GOT3 (cell line): ENCODE measurements around the gene SH3RF2.
A peak's percentile ranks its signal among the peaks of the same experiment; 100 is the strongest.
"Not testable (repeated sequence)": the region's sequence is repeated elsewhere in the genome, so short reads cannot be mapped to it uniquely, and the experiment has no call there.

ENCODE experiments used
- DNase-seq: peaks from one replicate; lab custom pipeline; 2025; ENCODE audit warnings: mixed read lengths; lab: John Stamatoyannopoulos, UW

Gene SH3RF2

GRCh38 chr5:145936401-145937131 is at the start of gene SH3RF2:
Gene SH3RF2 (plus strand): TSS chr5:145936578. CDS start chr5:145937929, 1,351 bp downstream.
- peak; percentile 13 for DNase-seq

- DNase-seq, result no peak
Measured at GRCh38 chr5:145887217-145887616, 49.2 kb upstream of the SH3RF2 start.

- DNase-seq, result no peak
Measured at GRCh38 chr5:145887976-145888574, 48.3 kb upstream of the SH3RF2 start.

GRCh38 chr5:145889611-145890010 is 46.8 kb upstream of the SH3RF2 start:
- no peak for DNase-seq

GRCh38 chr5:145891378-145891777 is 45.0 kb upstream of the SH3RF2 start:
- DNase-seq, result not testable (repeated sequence)

- no peak for DNase-seq
Measured at GRCh38 chr5:145898171-145898570, 38.2 kb upstream of the SH3RF2 start.

GRCh38 chr5:145902421-145902820 is 34.0 kb upstream of the SH3RF2 start:
- DNase-seq, result no peak

- DNase-seq, result no peak
Measured at GRCh38 chr5:145903113-145903512, 33.3 kb upstream of the SH3RF2 start.

- DNase-seq, result no peak
Measured at GRCh38 chr5:145903867-145904266, 32.5 kb upstream of the SH3RF2 start.

- DNase-seq, result no peak
Measured at GRCh38 chr5:145904743-145905142, 31.6 kb upstream of the SH3RF2 start.

- DNase-seq, result no peak
Measured at GRCh38 chr5:145906401-145906800, 30.0 kb upstream of the SH3RF2 start.

GRCh38 chr5:145908206-145908960 is 28.0 kb upstream of the SH3RF2 start:
- DNase-seq, result no peak

GRCh38 chr5:145911164-145911563 is 25.2 kb upstream of the SH3RF2 start:
- no peak for DNase-seq

- no peak for DNase-seq
Measured at GRCh38 chr5:145912019-145912418, 24.4 kb upstream of the SH3RF2 start.

GRCh38 chr5:145912594-145912993 is 23.8 kb upstream of the SH3RF2 start:
- DNase-seq, result no peak

GRCh38 chr5:145913701-145914100 is 22.7 kb upstream of the SH3RF2 start:
- DNase-seq, result no peak

GRCh38 chr5:145915970-145916638 is 20.3 kb upstream of the SH3RF2 start:
- DNase-seq, result no peak

GRCh38 chr5:145917288-145917687 is 19.1 kb upstream of the SH3RF2 start:
- DNase-seq, result no peak

- DNase-seq, result no peak
Measured at GRCh38 chr5:145918397-145918796, 18.0 kb upstream of the SH3RF2 start.

- no peak for DNase-seq
Measured at GRCh38 chr5:145919413-145919812, 17.0 kb upstream of the SH3RF2 start.

- DNase-seq, result no peak
Measured at GRCh38 chr5:145920542-145921210, 15.7 kb upstream of the SH3RF2 start.

- DNase-seq, result no peak
Measured at GRCh38 chr5:145921211-145921610, 15.2 kb upstream of the SH3RF2 start.
